Stomach (tissue), 4 donors: ENCODE results near the gene STK38.

Experiments
- CTCF ChIP-seq, 7 experiments: fragments of 450-650 bp in 4 of 7; fragments of 200-600 bp in 3 of 7; sonication (generic) in 3 of 7; IDR thresholded peaks; one replicate each; pipeline ENCODE4 v1.5.1; 2016 to 2019; ENCODE audit warnings: antibody characterized with exemption in 7 of 7, control low read depth in 2 of 7, mild to moderate bottlenecking in 1 of 7
- POLR2A ChIP-seq, 4 donors: fragments of 450-650 bp; IDR thresholded peaks; one replicate each; pipeline ENCODE4 v1.6.1; 2016; ENCODE audit warnings: antibody characterized with exemption in 4 of 4, control low read depth in 2 of 4, mild to moderate bottlenecking in 1 of 4, moderate library complexity in 1 of 4
- POLR2AphosphoS5 ChIP-seq, 3 donors: sonication (generic); formaldehyde crosslinking; IDR thresholded peaks; one replicate each; pipeline ENCODE4 v1.6.1; 2016; ENCODE audit warnings: antibody characterized with exemption in 3 of 3

- TF ChIP-seq CTCF (IDR thresholded peaks at IDR 0.05) (no peak), POLR2A (IDR thresholded peaks at IDR 0.05) (no peak), POLR2AphosphoS5 (IDR thresholded peaks at IDR 0.05) (no peak)
Observed at GRCh38 chr6:36576578-36576977, 29.3 kb upstream of the STK38 start.
